ENCODE results near the gene AFF1.

GRCh38 chr4:87108142-87108546, 173.3 kb downstream of the AFF1 start:
- TF ChIP-seq CTCF (IDR thresholded peaks at IDR 0.05) (no peak), ZNF121 (CRISPR knock-in tag; IDR thresholded peaks at IDR 0.05) (no peak)

Measured in WTC11 (cell line).